GM21529 (cell line): Measurements from ENCODE around the gene SPOCK2.
"Not testable (repeated sequence)": the region's sequence is repeated elsewhere in the genome, so short reads cannot be mapped to it uniquely, and the experiment has no call there.

Experiments
- ATAC-seq: cut with Tn5 transposase; IDR thresholded peaks from one replicate; pipeline ENCODE4 v1.9.1; 2021; ENCODE audit not compliant: unreplicated experiment

Gene SPOCK2

DNA sequence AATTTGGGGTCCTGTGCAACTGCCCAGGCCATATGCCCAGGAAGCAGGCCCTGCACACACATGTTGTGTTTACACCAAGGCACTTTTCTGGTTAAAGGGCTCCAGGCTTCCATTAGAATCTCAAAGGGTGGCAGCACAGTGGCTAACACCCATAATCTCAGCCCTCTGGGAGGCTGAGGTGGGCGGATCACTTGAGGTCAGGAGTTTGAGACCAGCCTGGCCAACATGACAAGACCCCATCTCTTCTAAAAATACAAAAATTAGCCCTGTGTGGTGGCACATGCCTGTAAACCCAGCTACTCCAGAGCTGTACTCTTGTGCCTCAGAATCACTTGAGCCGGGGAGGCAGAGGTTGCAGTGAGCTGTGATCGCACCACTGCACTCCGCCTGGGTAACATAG lies 53.6 kb downstream of the SPOCK2 start:
- no peak for ATAC-seq

DNA sequence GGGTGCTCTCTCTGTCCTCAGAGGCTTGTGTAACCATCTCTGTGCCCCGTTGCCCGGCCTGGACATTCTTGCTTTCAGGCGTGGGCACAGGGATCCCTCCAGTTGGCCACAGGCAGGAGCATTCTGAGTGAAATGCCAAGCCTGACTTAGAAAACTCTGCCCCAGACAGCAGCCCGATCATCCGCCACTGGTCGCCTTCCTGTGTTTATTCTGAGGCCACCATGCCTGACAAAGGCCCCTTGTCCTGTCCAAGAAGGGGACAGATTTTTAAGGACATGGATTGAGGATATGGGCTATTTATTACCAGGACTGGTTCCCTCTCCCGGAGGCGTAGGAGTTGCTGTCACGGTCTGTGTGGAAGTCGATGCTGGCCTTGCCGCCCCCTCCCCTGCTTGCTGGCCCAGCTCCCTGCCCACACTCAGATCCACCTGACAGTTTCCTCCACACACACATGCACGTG lies 54.3 kb downstream of the SPOCK2 start:
- ATAC-seq = no peak

DNA sequence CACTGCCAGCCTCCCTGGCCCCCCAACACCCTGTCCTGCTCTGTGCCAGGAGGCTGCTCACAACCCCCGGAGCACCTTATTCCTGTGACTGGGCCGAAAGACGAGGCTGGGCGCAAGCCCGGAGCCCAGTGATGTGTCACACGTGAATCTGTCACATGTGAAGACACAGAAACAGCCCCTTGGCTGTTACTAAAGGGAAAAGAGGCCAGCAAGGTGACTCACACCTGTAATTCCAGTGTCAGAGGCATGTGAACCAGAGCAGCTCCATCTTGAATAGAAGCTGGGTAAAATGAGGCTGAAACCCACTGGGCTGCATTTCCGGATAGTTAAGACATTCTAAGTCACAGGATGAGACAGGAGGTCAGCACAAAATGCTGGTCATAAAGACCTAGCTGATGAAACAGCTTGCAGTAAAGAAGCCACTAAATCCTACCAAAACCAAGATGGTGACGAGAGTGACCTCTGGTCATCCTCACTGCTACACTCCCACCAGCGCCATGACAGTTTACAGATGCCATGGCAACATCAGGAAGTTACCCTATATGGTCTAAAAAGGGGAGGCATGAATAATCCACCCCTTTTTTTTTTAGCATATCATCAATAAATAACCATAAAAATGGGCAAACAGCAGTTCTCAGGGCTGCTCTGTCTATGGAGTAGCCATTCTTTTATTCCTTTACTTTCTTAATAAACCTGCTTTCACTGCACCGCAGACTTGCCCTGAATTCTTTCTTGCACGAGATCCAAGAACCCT lies 55.8 kb downstream of the SPOCK2 start:
- ATAC-seq = not testable (repeated sequence)

DNA sequence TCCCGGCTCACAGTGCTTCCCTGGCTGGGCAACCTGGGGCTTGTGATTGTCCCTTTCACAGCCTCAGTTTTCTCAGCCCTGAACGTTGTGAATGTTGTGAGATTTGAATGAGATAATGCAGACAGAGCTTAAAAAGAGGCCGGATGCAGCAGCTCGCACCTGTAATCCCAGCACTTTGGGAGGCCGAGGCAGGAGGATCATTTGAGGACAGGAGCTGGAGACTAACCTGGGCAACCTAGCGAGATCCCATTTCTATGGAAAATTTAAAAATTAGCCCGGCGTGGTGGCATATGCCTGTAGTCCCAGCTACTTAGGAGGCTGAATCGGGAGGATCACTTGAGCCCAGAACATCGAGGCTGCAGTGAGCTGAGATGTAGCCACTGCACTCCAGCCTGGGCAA lies 56.6 kb downstream of the SPOCK2 start:
- no peak for ATAC-seq

DNA sequence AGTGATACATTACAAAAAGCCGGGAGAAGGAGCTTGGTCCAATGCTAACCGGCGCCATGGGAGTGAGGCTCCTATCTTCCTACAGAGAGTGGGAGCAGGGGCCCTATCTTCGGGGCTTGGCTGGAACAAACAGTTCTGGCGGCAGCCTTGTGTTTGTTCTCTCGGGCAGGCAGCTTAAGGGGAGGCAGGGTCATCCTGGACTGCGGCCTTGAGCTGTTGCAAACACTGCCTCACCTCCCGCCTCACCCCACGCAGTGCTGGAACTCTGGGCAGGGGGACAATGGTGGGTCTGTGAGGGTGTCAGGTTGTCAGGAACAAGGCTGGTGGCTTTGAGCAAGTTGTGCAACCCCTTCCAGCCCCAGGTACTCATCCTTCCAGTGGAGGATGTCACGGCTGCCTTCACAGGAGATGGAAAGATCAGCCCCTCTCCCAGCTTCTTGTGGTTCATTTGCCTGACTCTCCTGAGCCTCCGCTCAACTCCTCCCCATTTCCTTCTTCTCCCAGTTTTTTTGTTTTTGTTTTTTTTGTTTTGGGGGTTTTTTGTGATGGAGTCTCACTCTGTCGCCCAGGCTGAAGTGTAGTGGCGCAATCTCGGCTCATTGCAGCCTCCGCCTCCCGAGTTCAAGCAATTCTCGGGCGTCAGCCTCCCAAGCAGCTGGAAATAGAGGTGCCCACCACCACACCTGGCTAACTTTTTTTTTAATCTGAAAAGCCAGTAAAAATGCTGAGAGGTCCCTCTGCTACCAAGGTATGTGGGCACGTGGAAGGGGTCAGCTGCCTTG lies 57.4 kb downstream of the SPOCK2 start:
- no peak for ATAC-seq

DNA sequence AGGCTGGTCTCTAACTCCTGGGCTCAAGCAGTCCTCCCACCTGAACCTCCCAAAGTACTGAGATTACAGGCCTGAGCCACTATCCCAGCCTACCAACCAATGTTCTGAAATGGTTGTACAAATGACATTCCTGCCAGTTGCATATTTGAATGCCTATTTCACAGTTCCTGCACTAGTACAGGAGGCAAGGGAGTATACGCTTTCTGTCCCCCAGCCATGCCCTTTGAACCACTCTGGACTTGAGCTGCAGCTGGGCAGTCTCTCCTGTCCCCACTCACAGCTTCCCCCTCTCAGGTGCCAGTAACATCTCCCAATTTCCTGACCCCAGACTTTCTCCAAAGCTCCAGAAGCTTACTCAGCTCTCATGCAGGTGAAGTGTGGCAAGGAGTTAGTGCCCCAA lies 58.9 kb downstream of the SPOCK2 start:
- ATAC-seq = no peak

DNA sequence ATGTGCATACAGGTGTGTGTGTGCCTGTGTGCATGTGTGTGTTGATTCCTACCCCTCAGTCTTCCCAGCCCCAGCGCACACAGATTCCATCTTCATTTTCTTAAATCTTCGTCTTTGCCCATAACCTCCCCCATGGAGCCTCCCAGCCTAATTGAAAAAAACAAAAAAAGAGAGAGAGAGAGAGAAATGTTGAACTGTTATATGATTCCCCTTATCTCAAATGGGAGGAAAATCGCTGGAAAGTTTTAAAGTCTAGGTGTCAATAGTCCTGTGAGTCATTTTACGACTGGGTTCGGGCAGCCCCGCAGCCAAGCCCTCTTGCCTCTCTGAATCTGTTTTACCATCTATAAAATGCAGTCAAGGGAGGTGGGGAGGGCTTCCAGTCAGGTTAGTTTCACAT lies 60.9 kb downstream of the SPOCK2 start:
- no peak for ATAC-seq

DNA sequence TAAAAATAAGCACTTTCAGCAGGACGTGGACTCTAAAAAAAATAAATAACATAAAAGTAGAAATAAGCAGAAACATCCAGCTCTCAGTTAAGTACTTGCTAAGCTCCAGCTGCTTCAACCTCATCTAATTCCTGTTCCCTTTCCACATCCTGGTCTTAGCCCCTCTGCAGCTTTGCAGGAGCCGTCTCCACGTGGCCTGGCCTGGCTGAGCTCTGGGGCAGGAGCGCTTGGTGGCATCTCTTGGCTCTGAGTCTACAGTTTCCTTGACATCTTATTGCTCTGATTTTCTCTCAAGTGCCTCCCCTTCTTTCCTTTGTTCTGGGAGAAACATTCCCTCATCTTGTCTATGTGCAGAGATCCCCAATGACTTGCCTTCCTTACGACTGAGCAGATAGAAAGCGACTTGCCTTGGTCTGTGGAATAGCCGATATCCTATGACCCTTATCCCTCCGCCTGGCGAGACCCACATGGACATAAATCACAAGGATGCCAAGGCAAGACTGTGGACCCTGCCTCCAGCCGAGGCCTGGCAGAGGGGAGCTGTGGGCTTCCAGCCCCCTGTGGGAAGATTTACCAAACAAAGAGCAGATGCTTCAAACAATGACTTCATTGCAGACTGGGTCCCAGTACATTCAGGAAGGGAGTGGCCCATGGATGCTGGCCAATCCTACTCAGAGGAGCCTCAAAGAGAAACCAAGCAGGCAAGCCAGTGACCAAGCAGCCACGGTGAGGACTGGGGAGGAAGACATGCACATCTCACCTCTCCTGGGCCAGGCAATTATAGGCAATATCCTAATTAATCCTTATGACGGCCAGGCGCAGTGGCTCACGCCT lies 61.9 kb downstream of the SPOCK2 start:
- no peak for ATAC-seq

DNA sequence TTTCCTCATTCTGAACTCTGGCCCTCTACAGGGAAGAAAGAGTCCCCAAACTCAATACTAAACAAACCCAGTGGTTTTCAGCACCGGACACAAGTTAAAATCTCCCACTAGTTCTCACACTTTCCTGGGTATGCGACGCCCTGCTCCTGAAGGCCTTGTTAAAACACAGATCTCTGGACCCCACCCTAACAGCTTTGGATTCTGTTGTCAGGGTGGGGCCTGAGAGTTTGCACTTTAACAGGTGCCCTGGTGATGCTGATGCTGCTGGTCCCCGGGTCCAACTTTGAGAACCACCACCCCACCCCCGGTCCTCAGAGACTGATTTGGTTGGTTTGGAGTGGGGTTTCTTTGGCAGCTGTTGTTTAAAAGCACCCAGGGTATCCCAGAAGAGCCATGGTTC lies 62.5 kb downstream of the SPOCK2 start:
- no peak for ATAC-seq

DNA sequence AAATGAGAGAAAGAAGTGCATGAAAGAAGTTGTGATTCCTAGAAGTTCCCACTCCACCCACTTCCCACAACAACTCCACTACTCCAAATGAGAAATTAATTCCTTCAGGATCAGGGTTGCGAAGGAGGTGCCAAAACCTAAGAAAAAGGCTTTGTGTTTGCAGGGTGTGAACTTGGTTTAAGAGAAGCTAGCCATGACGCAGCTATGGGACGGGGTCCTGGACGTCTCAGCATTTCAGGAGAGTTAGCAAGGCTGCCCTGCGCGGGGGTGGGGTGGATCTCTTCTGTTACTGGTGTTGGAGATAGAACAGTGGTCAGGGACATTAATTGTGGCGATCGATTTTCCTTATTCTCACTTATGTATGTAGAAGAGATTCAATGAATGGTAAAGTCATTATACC lies 63.0 kb downstream of the SPOCK2 start:
- no peak for ATAC-seq

DNA sequence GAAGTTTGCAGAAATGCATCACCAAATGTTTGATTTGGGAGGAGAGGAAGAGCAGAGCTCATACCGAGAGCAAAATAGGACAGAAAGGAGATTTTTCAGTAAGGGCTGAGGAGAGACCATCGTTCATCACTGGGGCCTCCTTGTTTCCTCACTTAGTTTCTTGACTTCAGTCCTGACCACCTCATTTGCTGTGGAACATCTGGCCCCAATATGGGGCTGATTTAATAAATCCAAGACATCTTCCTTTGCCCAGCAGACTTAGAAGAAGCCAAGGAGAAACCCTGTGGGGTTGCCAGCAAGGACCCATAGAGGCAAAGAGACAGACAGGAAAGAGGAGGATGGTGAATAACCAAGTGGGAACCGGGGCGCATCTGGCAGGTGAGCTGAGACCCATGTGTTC lies 63.8 kb downstream of the SPOCK2 start:
- no peak for ATAC-seq

DNA sequence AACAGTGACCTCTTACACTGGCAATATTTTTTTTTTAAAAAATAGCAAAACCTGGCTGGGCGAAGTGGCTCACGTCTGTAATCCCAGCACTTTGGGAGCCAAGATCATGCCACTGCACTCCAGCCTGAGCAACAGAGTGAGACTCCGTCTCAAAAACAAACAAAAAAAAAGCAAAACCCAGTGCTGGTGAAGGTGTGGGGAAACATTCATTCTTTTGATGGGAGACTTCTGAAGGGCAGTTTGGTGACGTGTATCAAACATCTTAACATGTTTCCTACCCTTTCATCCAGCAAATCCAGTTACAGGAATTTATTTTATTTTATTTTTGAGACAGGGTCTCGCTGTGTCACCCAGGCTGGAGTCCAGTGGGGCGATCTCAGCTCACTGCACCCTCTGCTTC lies 66.1 kb downstream of the SPOCK2 start:
- ATAC-seq = no peak

DNA sequence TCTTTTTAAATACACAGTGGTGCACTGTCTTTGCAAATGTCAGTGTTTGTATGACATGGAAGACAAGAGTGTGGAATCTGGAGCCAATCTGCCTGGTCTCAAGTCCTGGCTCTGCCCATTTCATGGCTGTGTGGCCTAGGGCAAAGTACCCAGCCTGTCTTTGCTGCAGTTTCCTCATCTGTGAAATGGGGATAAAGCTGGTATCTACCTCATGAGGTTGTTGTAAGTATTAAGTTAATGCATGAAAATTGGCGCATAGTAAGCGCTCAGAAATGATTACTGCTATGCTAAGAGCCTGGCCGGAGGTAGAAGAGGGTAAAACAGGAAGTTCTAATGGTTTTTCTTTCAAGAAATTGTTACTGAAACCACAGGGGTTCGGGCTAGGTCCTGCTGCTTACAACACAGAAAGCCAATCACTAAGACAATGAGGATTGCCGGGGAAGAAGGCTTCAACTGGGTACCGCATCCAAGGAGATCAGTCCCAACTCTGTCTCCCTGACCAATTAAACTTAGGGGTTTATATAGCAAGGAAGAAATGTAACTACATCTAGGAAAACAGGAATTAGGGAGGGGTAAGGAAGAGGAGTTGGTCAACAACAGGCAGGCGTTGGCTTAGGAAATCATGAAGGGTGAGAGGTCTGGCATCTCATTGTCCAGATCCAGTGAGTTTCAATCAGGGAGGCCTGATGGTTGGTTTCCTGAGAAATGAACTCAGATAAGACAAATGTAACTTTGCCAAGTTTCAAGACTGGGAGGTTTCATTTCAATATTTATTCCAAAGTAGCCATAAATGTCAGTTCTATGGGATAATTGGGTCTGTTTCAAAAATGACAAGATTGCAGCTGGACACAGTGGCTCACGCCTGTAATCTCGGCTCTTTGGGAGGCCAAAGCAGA lies 67.2 kb downstream of the SPOCK2 start:
- ATAC-seq = no peak

DNA sequence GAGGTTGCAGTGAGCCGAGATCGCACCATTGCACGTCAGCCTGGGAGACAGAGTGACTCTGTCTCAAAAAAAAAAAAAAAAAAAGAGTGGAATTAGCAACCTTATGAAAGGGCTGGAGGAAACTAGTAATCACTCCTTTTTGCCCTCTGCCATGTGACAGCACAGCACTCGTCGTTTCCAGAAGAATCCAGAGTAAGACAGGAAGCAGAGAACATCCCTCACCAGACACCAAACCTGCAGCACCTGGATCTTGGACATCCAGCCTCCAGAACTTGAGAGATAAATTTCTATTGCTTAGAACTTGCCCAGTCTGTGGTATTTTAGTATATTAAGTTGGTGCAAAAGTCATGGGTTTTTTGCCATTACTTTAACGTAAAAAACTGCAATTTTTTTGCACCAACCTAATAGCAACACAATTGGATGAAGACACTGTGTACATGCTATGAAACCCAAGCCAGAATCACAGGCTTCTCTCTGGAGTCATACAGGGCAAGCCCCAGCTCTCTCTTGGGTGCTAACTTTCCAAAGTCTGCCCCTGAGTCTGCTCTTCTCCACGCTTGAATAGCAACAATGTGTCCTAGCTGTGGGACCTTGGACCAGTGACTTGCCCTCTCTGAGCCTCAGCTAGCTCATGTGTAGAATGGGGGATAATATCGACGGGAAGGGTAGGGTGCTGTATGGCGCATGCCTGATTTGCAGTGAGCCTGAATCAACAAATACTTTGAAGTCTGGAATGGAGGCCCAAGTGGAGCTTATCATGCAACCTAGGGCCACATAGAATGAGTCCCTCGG lies 69.1 kb downstream of the SPOCK2 start:
- no peak for ATAC-seq

DNA sequence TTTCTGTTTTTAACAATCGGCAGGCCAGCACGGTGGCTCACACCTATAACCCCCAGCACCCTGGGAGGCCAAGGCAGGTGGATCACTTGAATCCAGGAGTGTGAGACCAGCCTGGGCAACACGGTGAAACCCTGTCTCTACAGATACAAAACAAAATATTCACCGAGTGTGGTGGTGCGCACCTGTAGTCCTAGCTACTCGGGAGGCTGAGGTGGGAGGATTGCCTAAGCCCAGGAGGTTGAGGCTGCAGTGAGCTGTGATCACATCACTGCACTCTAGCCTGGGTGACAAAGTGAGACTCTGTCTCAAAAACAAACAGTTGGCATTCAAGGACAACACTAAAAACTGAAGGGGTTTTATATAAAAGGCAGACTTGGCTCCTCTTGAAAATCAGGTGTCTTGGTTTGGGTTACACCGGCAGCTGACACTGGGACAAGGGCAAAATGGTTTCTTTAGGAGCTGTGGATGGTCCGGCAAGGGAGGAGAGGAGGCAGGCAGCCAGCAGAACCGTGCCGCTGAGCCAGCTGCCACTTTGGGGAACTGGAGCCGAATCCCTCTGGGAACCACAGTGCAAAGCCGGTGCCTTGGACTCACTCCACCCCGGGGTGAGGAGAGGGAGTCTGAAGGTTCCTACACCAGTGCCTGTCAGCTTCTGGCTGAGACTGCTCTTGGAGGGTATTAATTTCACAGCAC lies 71.6 kb downstream of the SPOCK2 start:
- no peak for ATAC-seq

DNA sequence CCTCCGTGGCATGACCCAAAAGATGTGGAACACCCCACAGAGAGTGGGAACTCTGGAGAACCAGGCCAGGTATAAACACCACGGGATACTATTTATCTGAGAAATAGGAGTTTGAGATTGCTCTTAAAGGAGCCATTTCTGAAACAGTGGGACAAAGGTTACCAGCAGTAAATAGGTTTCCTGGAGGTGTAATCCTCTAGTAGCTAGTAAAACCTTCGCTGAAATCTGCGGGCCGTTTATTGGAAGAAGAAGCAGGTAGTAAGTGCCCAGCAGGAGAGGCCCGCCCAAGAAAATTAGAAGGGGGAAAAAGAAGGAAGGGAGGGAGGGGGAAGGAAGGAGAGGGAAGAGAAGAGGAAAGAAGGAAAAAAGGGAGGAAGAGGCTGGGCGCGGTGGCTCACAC lies 72.5 kb downstream of the SPOCK2 start:
- no peak for ATAC-seq

DNA sequence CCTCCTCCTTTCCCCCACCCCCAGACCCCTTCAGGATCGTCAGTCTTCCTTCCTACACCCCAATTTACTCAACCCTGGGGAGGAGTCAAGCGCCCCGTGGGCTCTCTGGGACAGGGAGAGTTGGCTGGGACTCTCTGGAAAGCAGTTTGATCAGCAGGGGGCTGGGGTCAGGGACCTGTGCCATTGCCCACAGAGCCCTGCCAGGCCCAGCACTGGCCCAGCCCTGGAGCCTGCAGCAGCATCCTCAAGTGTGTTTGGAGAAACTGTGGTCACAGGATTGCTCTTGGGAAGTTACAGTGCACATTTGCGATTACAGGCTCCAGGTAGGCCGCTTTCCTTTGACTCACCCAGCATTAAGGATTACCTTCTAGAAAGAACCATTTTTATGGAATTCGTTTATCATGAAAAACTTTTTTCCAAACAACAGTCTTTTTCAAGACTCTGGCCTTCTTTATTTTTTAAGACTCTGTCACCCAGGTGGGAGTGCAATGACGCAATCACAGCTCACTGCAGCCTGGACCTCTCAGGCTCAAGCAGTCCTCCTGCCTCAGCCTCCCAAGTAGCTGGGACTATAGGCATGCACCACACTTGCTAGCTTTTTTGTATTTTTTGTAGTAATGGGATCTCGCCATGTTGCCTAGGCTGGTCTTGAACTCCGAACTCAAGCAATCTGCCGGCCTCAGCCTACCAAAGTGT lies 73.4 kb downstream of the SPOCK2 start:
- no peak for ATAC-seq

DNA sequence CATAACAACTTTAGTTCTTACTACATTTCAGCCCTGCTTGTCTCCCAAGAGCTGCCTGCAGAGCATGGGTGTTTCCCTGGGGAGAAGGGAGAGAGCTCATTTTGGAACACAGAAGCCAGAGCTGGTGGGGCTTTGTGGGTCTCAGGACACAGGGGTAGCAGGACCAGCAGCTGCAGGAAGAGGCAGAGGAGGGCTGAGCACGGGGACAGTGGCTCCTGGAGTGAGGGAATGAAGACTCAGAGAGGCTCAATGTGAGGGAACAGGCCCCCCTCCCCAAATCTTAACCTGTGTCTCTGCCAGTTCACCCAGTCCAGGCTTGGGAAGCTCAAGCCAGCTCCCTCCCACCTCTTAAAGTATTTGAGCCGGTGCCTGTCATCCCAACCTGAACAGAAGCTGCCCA lies 74.2 kb downstream of the SPOCK2 start:
- ATAC-seq = no peak
